CD4-positive, alpha-beta memory T cell (primary cell): ENCODE measurements around the gene PLCG1. TPM values are rescaled to one million over a fixed set of nuclear protein-coding genes. Genes with fewer than 3 reads are reported as not detected.

Experiments
- CTCF ChIA-PET: fragments of 350-600 bp; sonication (Branson Sonifier 250); formaldehyde crosslinking; loops from one replicate; lab custom pipeline; 2021; ENCODE audit warnings: inconsistent platforms; ENCODE audit not compliant: partially characterized antibody; lab: Charles Lee
- POLR2A ChIA-PET: fragments of 350-600 bp; sonication (Branson Sonifier 250); formaldehyde crosslinking; loops from one replicate; lab custom pipeline; 2021; ENCODE audit not compliant: partially characterized antibody; lab: Charles Lee
- DNase-seq, 5 donors: peaks; one replicate each; pipeline versions ENCODE4 v3.0.0 to v3.0.0-alpha.2; 2020 to 2022; ENCODE audit warnings: mixed read lengths in 1 of 5
- H3K27ac ChIP-seq: one replicate; pipeline ENCODE4 v1.7.0; 2013; ENCODE audit warnings: low read depth, low read length
- H3K27me3 ChIP-seq: 2 replicates; pipeline ENCODE4 v1.7.0; 2013; ENCODE audit warnings: mild to moderate bottlenecking, low read length, moderate library complexity; ENCODE audit not compliant: insufficient read depth
- H3K36me3 ChIP-seq: 2 replicates; pipeline ENCODE4 v1.7.0; 2013; ENCODE audit warnings: mild to moderate bottlenecking, low read length, moderate library complexity; ENCODE audit not compliant: insufficient read depth
- H3K4me1 ChIP-seq: 2 replicates; pipeline ENCODE4 v1.7.0; 2013; ENCODE audit warnings: mild to moderate bottlenecking, low read length, moderate library complexity; ENCODE audit not compliant: insufficient read depth
- H3K4me3 ChIP-seq, 2 donors: one replicate each; pipeline ENCODE4 v1.7.0; 2013; ENCODE audit warnings: low read length in 2 of 2, mild to moderate bottlenecking in 1 of 2
- H3K9me3 ChIP-seq, 2 donors: one replicate each; pipeline ENCODE4 v1.7.0; 2013; ENCODE audit warnings: low read length in 2 of 2, control low read depth in 1 of 2; ENCODE audit not compliant: control insufficient read depth in 1 of 2
- H3K27ac Mint-ChIP-seq, 7 donors: one replicate each; pipeline ENCODE4 v1.8.0; 2020 to 2021; ENCODE audit warnings: mixed read lengths in 7 of 7, mild to moderate bottlenecking in 6 of 7, inconsistent platforms in 3 of 7, moderate library complexity in 3 of 7
- H3K27me3 Mint-ChIP-seq, 2 donors: one replicate each; pipeline ENCODE4 v1.8.0; 2020 to 2021; ENCODE audit warnings: mixed read lengths in 2 of 2
- H3K36me3 Mint-ChIP-seq, 2 donors: one replicate each; pipeline ENCODE4 v1.8.0; 2020 to 2021; ENCODE audit warnings: mixed read lengths in 2 of 2, inconsistent platforms in 1 of 2, mild to moderate bottlenecking in 1 of 2
- H3K4me1 Mint-ChIP-seq, 4 donors: one replicate each; pipeline ENCODE4 v1.8.0; 2020 to 2021; ENCODE audit warnings: mixed read lengths in 4 of 4, mild to moderate bottlenecking in 1 of 4
- H3K4me3 Mint-ChIP-seq, 8 donors: one replicate each; pipeline ENCODE4 v1.8.0; 2020 to 2021; ENCODE audit warnings: mixed read lengths in 8 of 8, mild to moderate bottlenecking in 7 of 8, moderate library complexity in 6 of 8, inconsistent platforms in 3 of 8
- H3K9me3 Mint-ChIP-seq, 8 donors: one replicate each; pipeline ENCODE4 v1.8.0; 2020 to 2021; ENCODE audit warnings: mixed read lengths in 8 of 8, mild to moderate bottlenecking in 5 of 8, inconsistent platforms in 3 of 8, moderate library complexity in 1 of 8
- intact Hi-C: fragments of 100-400 bp; cut with micrococcal nuclease; formaldehyde crosslinking; loops from one replicate; pipeline ENCODE4 v1.15.1; 2023
- polyA plus RNA-seq, 2 donors: library from polyadenylated mRNA; unstranded; fragments of 300-500 nt; fragmentation: Illumina TruSeq; gene quantifications; one replicate each; pipeline ENCODE4 v1.2.3, GENCODE V29; 2021
- total RNA-seq, 2 experiments: library from RNA; stranded (reverse); gene quantifications; one replicate each; pipeline ENCODE4 v1.2.3, GENCODE V29; 2021

The PLCG1 gene
- total and polyA plus RNA-seq, 4 experiments from 2014 or later = 22.8 to 320 (median 194) TPM

GRCh38 chr20:41191562-41192500, 54.5 kb downstream of the PLCG1 start:
- Mint-ChIP-seq H3K27ac (no peak overlapping the region), H3K27me3 (no peaks in the 10 kb centered on the region), H3K4me1 (peaks cover 0 to 2% (median 0%) of the 10 kb centered on the region in 4 donors), H3K36me3 (peaks cover 12 to 26% of the 10 kb centered on the region in 2 donors), H3K4me3 (no peak overlapping the region), H3K9me3 (peaks cover 0 to 35% (median 19%) of the 10 kb centered on the region in 8 donors)
- Histone ChIP-seq H3K27me3 (no peaks in the 10 kb centered on the region), H3K36me3 (no peaks in the 10 kb centered on the region), H3K27ac (no peak overlapping the region), H3K4me1 (no peaks in the 10 kb centered on the region), H3K4me3 (no peak overlapping the region), H3K9me3 (no peaks in the 10 kb centered on the region)
- POLR2A ChIA-PET = no interaction called here
- CTCF ChIA-PET = interaction anchor here (1.1 kb wide), 2 partner anchors 57 to 75 kb away, joined by 3 read pairs; no protein-coding TSS in a partner anchor
- DNase-seq = no peak
- intact Hi-C loops = no loop called here

DNA sequence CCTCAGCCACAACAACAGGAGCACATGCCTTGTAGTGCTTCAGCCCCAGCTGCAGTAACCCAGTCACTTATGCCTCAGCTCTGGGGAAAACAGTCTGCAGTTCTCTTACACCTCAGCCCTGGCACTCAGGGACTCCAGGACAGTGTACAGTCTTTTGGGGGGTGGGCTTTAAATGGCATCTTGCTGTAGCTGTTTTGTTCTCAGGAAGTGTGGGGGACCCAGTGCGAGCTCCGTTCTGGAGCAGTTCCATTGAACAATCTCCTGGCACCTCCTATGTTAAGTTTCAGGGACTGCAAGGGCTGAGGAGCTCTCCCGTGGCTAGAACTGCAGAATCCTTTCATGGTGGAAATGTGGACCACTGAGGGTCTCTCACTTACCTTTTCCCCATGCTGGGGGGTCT, 55.2 kb downstream of the PLCG1 start:
- H3K27ac ChIP-seq = no peak overlapping the region
- no peaks in the 10 kb centered on the region for H3K9me3 ChIP-seq
- CTCF ChIA-PET = interaction anchor here (0.8 to 1.1 kb wide), 3 partner anchors 20 to 76 kb away, joined by 3 read pairs; no protein-coding TSS in a partner anchor
- no peak overlapping the region for H3K4me3 ChIP-seq
- H3K36me3 Mint-ChIP-seq = peaks cover 13 to 28% of the 10 kb centered on the region in 2 donors
- H3K27ac Mint-ChIP-seq = no peak overlapping the region
- no peaks in the 10 kb centered on the region for H3K36me3 ChIP-seq
- H3K27me3 ChIP-seq = no peaks in the 10 kb centered on the region
- no peaks in the 10 kb centered on the region for H3K27me3 Mint-ChIP-seq
- no peaks in the 10 kb centered on the region for H3K4me1 ChIP-seq
- intact Hi-C loops = no loop called here
- H3K9me3 Mint-ChIP-seq = peaks cover 0 to 35% (median 19%) of the 10 kb centered on the region in 8 donors
- DNase-seq = no peak
- peaks cover 0 to 2% (median 0%) of the 10 kb centered on the region in 4 donors for H3K4me1 Mint-ChIP-seq
- POLR2A ChIA-PET = no interaction called here
- no peak overlapping the region for H3K4me3 Mint-ChIP-seq

GRCh38 chr20:41196653-41197225, 59.4 kb downstream of the PLCG1 start:
- POLR2A ChIA-PET = no interaction called here

GRCh38 chr20:41198443-41198842, 61.1 kb downstream of the PLCG1 start:
- Histone ChIP-seq H3K36me3 (no peaks in the 10 kb centered on the region), H3K4me3 (no peak overlapping the region), H3K27me3 (no peaks in the 10 kb centered on the region), H3K27ac (no peak overlapping the region), H3K9me3 (no peaks in the 10 kb centered on the region), H3K4me1 (no peaks in the 10 kb centered on the region)
- no peak overlapping the region for H3K27ac Mint-ChIP-seq
- peaks cover 21 to 48% of the 10 kb centered on the region in 2 donors for H3K36me3 Mint-ChIP-seq
- H3K27me3 Mint-ChIP-seq = no peaks in the 10 kb centered on the region
- intact Hi-C loops = no loop called here
- H3K4me3 Mint-ChIP-seq = no peak overlapping the region
- H3K4me1 Mint-ChIP-seq = peaks cover 0 to 2% (median 0%) of the 10 kb centered on the region in 4 donors
- CTCF ChIA-PET = interaction anchor here (0.7 to 1.3 kb wide), 2 partner anchors 63 to 266 kb away, joined by 3 to 4 read pairs; no protein-coding TSS in a partner anchor
- POLR2A ChIA-PET = no interaction called here
- DNase-seq = no peak
- peaks cover 0 to 18% (median 12%) of the 10 kb centered on the region in 8 donors for H3K9me3 Mint-ChIP-seq

More at GRCh38 chr20:41196653-41197225, 59.4 kb downstream of the PLCG1 start:
- Histone ChIP-seq H3K4me1 (no peaks in the 10 kb centered on the region), H3K4me3 (no peak overlapping the region), H3K27ac (no peak overlapping the region), H3K27me3 (no peaks in the 10 kb centered on the region), H3K9me3 (no peaks in the 10 kb centered on the region), H3K36me3 (no peaks in the 10 kb centered on the region)
- intact Hi-C loops = no loop called here
- CTCF ChIA-PET = no interaction called here
- H3K27me3 Mint-ChIP-seq = no peaks in the 10 kb centered on the region
- H3K36me3 Mint-ChIP-seq = peaks cover 23 to 40% of the 10 kb centered on the region in 2 donors
- peaks cover 0 to 23% (median 16%) of the 10 kb centered on the region in 8 donors for H3K9me3 Mint-ChIP-seq
- no peak for DNase-seq
- no peak overlapping the region for H3K4me3 Mint-ChIP-seq
- peaks cover 0 to 2% (median 0%) of the 10 kb centered on the region in 4 donors for H3K4me1 Mint-ChIP-seq
- H3K27ac Mint-ChIP-seq = no peak overlapping the region

DNA sequence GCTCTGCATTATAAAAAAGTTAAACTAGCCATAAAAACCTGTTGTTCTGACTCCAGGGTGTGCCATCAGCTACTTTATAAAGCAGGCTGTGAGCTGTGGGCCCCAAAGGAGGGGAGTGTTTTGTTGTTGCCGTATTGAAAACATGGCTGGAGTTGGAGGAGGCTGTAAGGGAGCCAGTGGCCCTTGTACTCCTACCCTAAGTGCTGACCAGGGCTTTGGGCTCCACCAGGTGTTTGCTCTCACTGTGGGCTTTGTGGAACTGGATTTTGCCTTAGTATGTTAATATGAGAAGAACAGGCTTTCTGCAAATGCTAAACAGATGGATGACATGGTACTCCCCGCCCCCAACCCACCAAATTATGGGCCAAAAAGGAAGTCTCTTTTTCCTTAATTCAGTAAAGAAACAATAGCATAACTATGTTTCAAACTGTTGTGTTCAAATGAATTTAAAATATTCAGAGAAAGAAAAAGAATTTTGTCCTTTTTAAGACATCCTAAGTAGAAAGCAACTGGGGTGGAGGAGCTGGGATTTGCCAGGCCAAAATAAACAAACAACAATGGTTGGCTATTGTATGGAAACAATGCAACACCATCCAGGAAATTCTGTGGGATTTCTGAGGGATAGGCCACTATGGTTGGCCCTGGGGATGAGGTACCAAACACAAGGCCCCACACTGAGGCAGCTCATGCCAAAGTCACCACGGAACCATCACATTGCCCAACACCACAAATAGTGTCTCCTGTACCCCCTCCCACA, 63.3 kb downstream of the PLCG1 start:
- H3K36me3 ChIP-seq = no peaks in the 10 kb centered on the region
- H3K4me3 ChIP-seq = no peak overlapping the region
- no peak overlapping the region for H3K27ac Mint-ChIP-seq
- H3K9me3 Mint-ChIP-seq = peaks cover 0 to 19% (median 11%) of the 10 kb centered on the region in 8 donors
- H3K4me1 Mint-ChIP-seq = peaks cover 0 to 2% (median 0%) of the 10 kb centered on the region in 4 donors
- no peak overlapping the region for H3K27ac ChIP-seq
- no peaks in the 10 kb centered on the region for H3K27me3 Mint-ChIP-seq
- H3K36me3 Mint-ChIP-seq = peaks cover 16 to 51% of the 10 kb centered on the region in 2 donors
- no peak for DNase-seq
- ChIA-PET POLR2A (no interaction called here), CTCF (interaction anchor here (0.9 to 2.1 kb wide), 3 partner anchors 28 to 65 kb away, joined by 4 to 7 read pairs (median 7); no protein-coding TSS in a partner anchor)
- H3K4me1 ChIP-seq = no peaks in the 10 kb centered on the region
- H3K27me3 ChIP-seq = no peaks in the 10 kb centered on the region
- no peak overlapping the region for H3K4me3 Mint-ChIP-seq
- intact Hi-C loops = no loop called here
- H3K9me3 ChIP-seq = no peaks in the 10 kb centered on the region

DNA sequence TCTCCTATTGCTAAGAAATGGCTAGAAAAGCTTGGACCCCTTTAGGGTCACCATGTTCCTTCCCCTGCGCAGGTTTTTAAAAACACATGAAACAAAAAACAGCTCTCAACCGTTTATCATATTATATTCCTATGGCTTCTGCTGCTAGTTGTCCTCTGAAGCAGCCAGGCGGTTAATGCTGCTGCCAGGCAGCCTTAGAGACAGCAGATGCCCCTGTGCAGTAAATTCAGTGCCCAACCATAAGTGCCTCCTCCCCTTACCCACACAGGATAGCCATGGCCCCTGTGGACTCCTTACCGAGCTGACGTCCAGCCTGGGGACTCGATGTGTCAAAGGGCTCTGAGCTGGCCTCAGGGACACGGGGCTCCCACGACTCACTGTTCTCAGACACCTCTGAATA, 64.4 kb downstream of the PLCG1 start:
- CTCF ChIA-PET = interaction anchor here (0.9 to 2.1 kb wide), 4 partner anchors 12 to 67 kb away, joined by 3 to 7 read pairs (median 5); no protein-coding TSS in a partner anchor
- Histone ChIP-seq H3K4me1 (no peaks in the 10 kb centered on the region), H3K27ac (no peak overlapping the region), H3K27me3 (no peaks in the 10 kb centered on the region), H3K36me3 (no peaks in the 10 kb centered on the region), H3K9me3 (no peaks in the 10 kb centered on the region), H3K4me3 (no peak overlapping the region)
- H3K9me3 Mint-ChIP-seq = peaks cover 0 to 18% (median 11%) of the 10 kb centered on the region in 8 donors
- no peak overlapping the region for H3K4me3 Mint-ChIP-seq
- no peak for DNase-seq
- intact Hi-C loops = no loop called here
- no peaks in the 10 kb centered on the region for H3K4me1 Mint-ChIP-seq
- H3K27ac Mint-ChIP-seq = no peak overlapping the region
- H3K36me3 Mint-ChIP-seq = peaks cover 16 to 49% of the 10 kb centered on the region in 2 donors
- POLR2A ChIA-PET = no interaction called here
- H3K27me3 Mint-ChIP-seq = peaks cover 0 to 3% of the 10 kb centered on the region in 2 donors
